HepG2 (cell line): ENCODE measurements around the gene TMEM63B. TPM values are rescaled to one million over a fixed set of nuclear protein-coding genes. Genes with fewer than 3 reads are reported as not detected.

Experiments
- ATAC-seq: fragments of 200-7000 bp; cut with Tn5 transposase; 3 replicates; pipeline ENCODE4 v1.9.1; 2020; ENCODE audit warnings: mild to moderate bottlenecking, moderate library complexity
- BruUV-seq: library from RNA; stranded (reverse); fragments of 400-500 nt; replicated peaks from 2 replicates; lab custom pipeline; 2021; lab: Mats Ljungman, UMichigan
- CTCF ChIA-PET: fragments of 300-600 bp; formaldehyde crosslinking; extraction: SDS; loops from one replicate; lab custom pipeline; 2021; ENCODE audit warnings: low total read pairs, inconsistent platforms, low intra/inter-chr PET ratio; lab: Yijun Ruan, JAX
- POLR2A ChIA-PET: fragments of 350-600 bp; sonication (Branson Sonifier 250); formaldehyde crosslinking; loops from one replicate; lab custom pipeline; 2020; ENCODE audit warnings: antibody characterized with exemption, inconsistent platforms; lab: Yijun Ruan, JAX
- DNase-seq: peaks from one replicate; pipeline ENCODE4 v3.0.0-alpha.2; 2015; ENCODE audit warnings: low spot score
- FAIRE-seq: peaks from 3 replicates; lab custom pipeline; 2011; peaks lifted over from hg19 to GRCh38; lab: Jason Lieb, UNC
- H2AFZ ChIP-seq: one replicate; pipeline ENCODE4 v1.6.1; 2011; ENCODE audit warnings: low read length, inconsistent platforms
- H3K27ac ChIP-seq: fragments of 300-600 bp; 3 replicates; pipeline ENCODE4 v1.8.0; 2011; ENCODE audit warnings: mixed run types, mild to moderate bottlenecking, mixed read lengths, low read length, inconsistent platforms; ENCODE audit not compliant: insufficient read depth; ENCODE audit errors: extremely low read length
- H3K27me3 ChIP-seq, 2 experiments: fragments of 200-600 bp in 1 of 2; 2 replicates in 1 of 2; 3 replicates in 1 of 2; pipeline versions ENCODE4 v1.6.0 to v1.8.0; 2011; ENCODE audit warnings: low read length in 2 of 2, mild to moderate bottlenecking in 2 of 2, moderate library complexity in 2 of 2, inconsistent platforms in 1 of 2; ENCODE audit not compliant: insufficient read depth in 2 of 2, control insufficient read depth in 1 of 2
- H3K36me3 ChIP-seq, 2 experiments: fragments of 200-600 bp in 1 of 2; replicated peaks in 1 of 2; 2 replicates in 1 of 2; 3 replicates in 1 of 2; pipeline versions ENCODE4 v1.5.1 to v1.8.0; 2011; ENCODE audit warnings: low read length in 2 of 2, inconsistent platforms in 1 of 2; ENCODE audit not compliant: insufficient read depth in 2 of 2, control insufficient read depth in 1 of 2
- H3K4me1 ChIP-seq: 2 replicates; pipeline ENCODE4 v1.5.1; 2012; ENCODE audit warnings: low read length, inconsistent platforms; ENCODE audit not compliant: insufficient read depth
- H3K4me2 ChIP-seq: 2 replicates; pipeline ENCODE4 v1.6.0; 2011; ENCODE audit warnings: low read depth, low read length, inconsistent platforms
- H3K4me3 ChIP-seq, 3 experiments: fragments of 200-600 bp in 1 of 3; sonication (generic), shearing (Covaris generic) in 1 of 3; replicated peaks in 1 of 3; 2 replicates each; pipeline ENCODE4 v1.5.1; 2011 to 2016; ENCODE audit warnings: low read length in 3 of 3, inconsistent platforms in 2 of 3, low read depth in 2 of 3, mild to moderate bottlenecking in 2 of 3, control low read depth in 1 of 3, mixed read lengths in 1 of 3; ENCODE audit not compliant: insufficient read depth in 1 of 3
- H3K79me2 ChIP-seq: one replicate; pipeline ENCODE4 v1.6.1; 2011; ENCODE audit warnings: low read length, inconsistent platforms; ENCODE audit not compliant: insufficient read depth
- H3K9ac ChIP-seq: 2 replicates; pipeline ENCODE4 v1.6.0; 2011; ENCODE audit warnings: mild to moderate bottlenecking, low read depth, low read length, inconsistent platforms; ENCODE audit not compliant: insufficient read depth
- H3K9me3 ChIP-seq: 2 replicates; pipeline ENCODE4 v1.5.1; 2012; ENCODE audit warnings: mild to moderate bottlenecking, low read length
- H4K20me1 ChIP-seq: 2 replicates; pipeline ENCODE4 v1.6.0; 2011; ENCODE audit warnings: inconsistent platforms, mild to moderate bottlenecking, low read length, moderate library complexity; ENCODE audit not compliant: insufficient read depth
- ESRRA ChIP-seq: sonication (generic); formaldehyde crosslinking; IDR thresholded peaks from 2 replicates; pipeline ENCODE4 v1.5.1; 2020; ENCODE audit warnings: mild to moderate bottlenecking, low read depth, missing genetic modification reagents
- HIVEP1 ChIP-seq: sonication (generic); formaldehyde crosslinking; IDR thresholded peaks from 2 replicates; pipeline ENCODE4 v1.4.0; 2020; ENCODE audit warnings: mild to moderate bottlenecking, missing genetic modification reagents
- NBN ChIP-seq: fragments of 450-650 bp; conservative IDR thresholded peaks from 2 replicates; pipeline ENCODE4 v1.6.1; 2017
- ZNF3 ChIP-seq: IDR thresholded peaks from 2 replicates; pipeline ENCODE4 v1.7.0; 2017; ENCODE audit warnings: inconsistent platforms
- WGBS: methylation state at CpG from one replicate; pipeline ENCODE4 v1.1.6; 2017; ENCODE audit warnings: low lambda C conversion rate; 5-methylcytosine and 5-hydroxymethylcytosine counted together
- in situ Hi-C: cut with HindIII; loops from 2 replicates; pipeline ENCODE4 v1.10.0; 2017; ENCODE audit warnings: low pct_unique_long_range_greater_than_20kb; ENCODE audit not compliant: extremely low pct_ligation_motif_present
- intact Hi-C: fragments of 100-400 bp; cut with micrococcal nuclease; formaldehyde crosslinking; loops from one replicate; pipeline ENCODE4 v1.10.0; 2022; ENCODE audit not compliant: unreplicated experiment
- polyA plus RNA-seq, 8 experiments: library from polyadenylated mRNA; depleted of rRNA in 3 of 8; stranded (reverse) in 7 of 8; unstranded in 1 of 8; fragments of >200 nt; fragmentation: Illumina TruSeq in 4 of 8; extraction: Trizol in 4 of 8; gene quantifications; 2 replicates each; pipeline versions ENCODE4 v1.2.1 to v1.2.3, GENCODE V29; 2011 to 2016; ENCODE audit warnings: low read depth in 4 of 8, missing spikeins in 1 of 8, mixed read lengths in 1 of 8; ENCODE audit not compliant: insufficient read depth in 1 of 8
- total RNA-seq, 5 experiments: library from RNA; depleted of rRNA; stranded (reverse); fragments of >200 nt; fragmentation: Illumina TruSeq; extraction: Trizol; gene quantifications; 2 replicates each; pipeline ENCODE4 v1.2.3, GENCODE V29; 2016; ENCODE audit warnings: low read depth in 1 of 5
- TF ChIP-seq, protein P1 (sequence below): sonication (generic); formaldehyde crosslinking; conservative IDR thresholded peaks from 2 replicates; pipeline ENCODE4 v1.4.0; 2020; ENCODE audit warnings: missing genetic modification reagents
- TF ChIP-seq, protein P2 (sequence below): sonication (generic); formaldehyde crosslinking; IDR thresholded peaks from 2 replicates; pipeline ENCODE4 v1.4.0; 2020; ENCODE audit warnings: missing genetic modification reagents, borderline replicate concordance
- TF ChIP-seq, protein P3 (sequence below): sonication (generic); formaldehyde crosslinking; conservative IDR thresholded peaks from 2 replicates; pipeline ENCODE4 v1.4.0; 2020; ENCODE audit warnings: missing genetic modification reagents
- TF ChIP-seq, protein P4 (sequence below): sonication (generic); formaldehyde crosslinking; IDR thresholded peaks from 2 replicates; pipeline ENCODE4 v1.5.1; 2020; ENCODE audit warnings: missing genetic modification reagents, mild to moderate bottlenecking, borderline replicate concordance
- TF ChIP-seq, protein P5 (sequence below): sonication (generic); formaldehyde crosslinking; IDR thresholded peaks from 2 replicates; pipeline ENCODE4 v1.8.1; 2023; ENCODE audit warnings: mild to moderate bottlenecking, moderate library complexity, missing genetic modification reagents
- TF ChIP-seq, protein P6 (sequence below): sonication (generic); formaldehyde crosslinking; IDR thresholded peaks from 2 replicates; pipeline ENCODE4 v1.4.0; 2020; ENCODE audit warnings: missing genetic modification reagents

Gene TMEM63B
- total and polyA plus RNA-seq, 2 of the 13 experiments (the other 11 are each of a cell fraction or from before 2014, with no cell fraction given) = 27.4 to 75.8 TPM

DNA sequence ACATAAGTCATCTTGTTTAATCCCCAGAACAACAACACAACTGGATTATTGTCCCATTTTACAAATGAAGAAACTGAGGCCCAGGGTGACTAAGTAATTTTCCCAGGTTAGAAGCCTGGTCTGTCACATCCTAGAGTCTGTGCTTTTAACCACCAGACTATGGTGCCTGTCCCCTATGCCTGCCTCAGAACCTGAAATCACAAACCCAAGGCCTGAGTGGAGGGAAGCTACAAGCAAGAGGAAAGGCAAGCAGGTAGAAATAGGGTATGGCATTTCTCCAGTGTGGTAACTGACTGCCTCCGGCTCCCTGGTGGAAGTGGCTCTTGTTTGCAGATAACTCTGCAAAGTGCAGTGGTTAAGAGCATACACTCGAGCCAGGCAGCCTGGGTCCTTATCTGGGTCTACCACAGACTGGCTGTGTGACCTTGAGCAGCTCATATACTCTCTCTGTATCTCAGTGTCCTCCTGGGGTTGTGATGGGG is 2.5 kb downstream of the TMEM63B start:
- Histone ChIP-seq H3K36me3 (peaks cover 1 to 10% of the 10 kb centered on the region in 2 experiments; a peak in 3 of 5 replicates), H3K79me2 (peaks cover 65% of the 10 kb centered on the region), H4K20me1 (peaks cover 18% of the 10 kb centered on the region), H3K9me3 (no peaks in the 10 kb centered on the region), H2AFZ (no peak overlapping the region), H3K4me2 (peak overlapping the region; percentile 38), H3K4me1 (peaks cover 71% of the 10 kb centered on the region), H3K27me3 (no peaks in the 10 kb centered on the region; a peak in 1 of 5 replicates), H3K4me3 (no peak overlapping the region), H3K9ac (no peak overlapping the region), H3K27ac (peak overlapping the region; percentile 35)
- FAIRE-seq (peak; percentile 47), ATAC-seq (no peak), DNase-seq (peak; percentile 47)
- in situ Hi-C loops (no loop called here), intact Hi-C loops (loop anchor here (2.0 to 5.0 kb wide), 2 partner anchors 21 to 33 kb away; no protein-coding TSS in a partner anchor)
- POLR2A ChIA-PET = interaction anchor here (0.7 to 3.2 kb wide), 4 partner anchors 31 to 242 kb away, joined by 3 to 14 read pairs (median 3); partner anchors contain the start of gene HSP90AB1
- CTCF ChIA-PET = interaction anchor here (1.3 kb wide), 1 partner anchor 30 kb away, joined by 4 read pairs; no protein-coding TSS in a partner anchor
- BruUV-seq = no TSS peak
- WGBS = 37% methylated on average over 2 of the region's 2 CpGs
- TF ChIP-seq, protein P1, sequence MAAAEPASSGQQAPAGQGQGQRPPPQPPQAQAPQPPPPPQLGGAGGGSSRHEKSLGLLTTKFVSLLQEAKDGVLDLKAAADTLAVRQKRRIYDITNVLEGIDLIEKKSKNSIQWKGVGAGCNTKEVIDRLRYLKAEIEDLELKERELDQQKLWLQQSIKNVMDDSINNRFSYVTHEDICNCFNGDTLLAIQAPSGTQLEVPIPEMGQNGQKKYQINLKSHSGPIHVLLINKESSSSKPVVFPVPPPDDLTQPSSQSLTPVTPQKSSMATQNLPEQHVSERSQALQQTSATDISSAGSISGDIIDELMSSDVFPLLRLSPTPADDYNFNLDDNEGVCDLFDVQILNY (CRISPR knock-in tag) = no peak
- TF ChIP-seq ESRRA (CRISPR knock-in tag) (no peak), ZNF3 (peak; percentile 89), HIVEP1 (CRISPR knock-in tag) (no peak), NBN (no peak)
- TF ChIP-seq, protein P2, sequence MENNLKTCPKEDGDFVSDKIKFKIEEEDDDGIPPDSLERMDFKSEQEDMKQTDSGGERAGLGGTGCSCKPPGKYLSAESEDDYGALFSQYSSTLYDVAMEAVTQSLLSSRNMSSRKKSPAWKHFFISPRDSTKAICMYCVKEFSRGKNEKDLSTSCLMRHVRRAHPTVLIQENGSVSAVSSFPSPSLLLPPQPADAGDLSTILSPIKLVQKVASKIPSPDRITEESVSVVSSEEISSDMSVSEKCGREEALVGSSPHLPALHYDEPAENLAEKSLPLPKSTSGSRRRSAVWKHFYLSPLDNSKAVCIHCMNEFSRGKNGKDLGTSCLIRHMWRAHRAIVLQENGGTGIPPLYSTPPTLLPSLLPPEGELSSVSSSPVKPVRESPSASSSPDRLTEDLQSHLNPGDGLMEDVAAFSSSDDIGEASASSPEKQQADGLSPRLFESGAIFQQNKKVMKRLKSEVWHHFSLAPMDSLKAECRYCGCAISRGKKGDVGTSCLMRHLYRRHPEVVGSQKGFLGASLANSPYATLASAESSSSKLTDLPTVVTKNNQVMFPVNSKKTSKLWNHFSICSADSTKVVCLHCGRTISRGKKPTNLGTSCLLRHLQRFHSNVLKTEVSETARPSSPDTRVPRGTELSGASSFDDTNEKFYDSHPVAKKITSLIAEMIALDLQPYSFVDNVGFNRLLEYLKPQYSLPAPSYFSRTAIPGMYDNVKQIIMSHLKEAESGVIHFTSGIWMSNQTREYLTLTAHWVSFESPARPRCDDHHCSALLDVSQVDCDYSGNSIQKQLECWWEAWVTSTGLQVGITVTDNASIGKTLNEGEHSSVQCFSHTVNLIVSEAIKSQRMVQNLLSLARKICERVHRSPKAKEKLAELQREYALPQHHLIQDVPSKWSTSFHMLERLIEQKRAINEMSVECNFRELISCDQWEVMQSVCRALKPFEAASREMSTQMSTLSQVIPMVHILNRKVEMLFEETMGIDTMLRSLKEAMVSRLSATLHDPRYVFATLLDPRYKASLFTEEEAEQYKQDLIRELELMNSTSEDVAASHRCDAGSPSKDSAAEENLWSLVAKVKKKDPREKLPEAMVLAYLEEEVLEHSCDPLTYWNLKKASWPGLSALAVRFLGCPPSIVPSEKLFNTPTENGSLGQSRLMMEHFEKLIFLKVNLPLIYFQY (CRISPR knock-in tag) = no peak
- TF ChIP-seq, protein P3, sequence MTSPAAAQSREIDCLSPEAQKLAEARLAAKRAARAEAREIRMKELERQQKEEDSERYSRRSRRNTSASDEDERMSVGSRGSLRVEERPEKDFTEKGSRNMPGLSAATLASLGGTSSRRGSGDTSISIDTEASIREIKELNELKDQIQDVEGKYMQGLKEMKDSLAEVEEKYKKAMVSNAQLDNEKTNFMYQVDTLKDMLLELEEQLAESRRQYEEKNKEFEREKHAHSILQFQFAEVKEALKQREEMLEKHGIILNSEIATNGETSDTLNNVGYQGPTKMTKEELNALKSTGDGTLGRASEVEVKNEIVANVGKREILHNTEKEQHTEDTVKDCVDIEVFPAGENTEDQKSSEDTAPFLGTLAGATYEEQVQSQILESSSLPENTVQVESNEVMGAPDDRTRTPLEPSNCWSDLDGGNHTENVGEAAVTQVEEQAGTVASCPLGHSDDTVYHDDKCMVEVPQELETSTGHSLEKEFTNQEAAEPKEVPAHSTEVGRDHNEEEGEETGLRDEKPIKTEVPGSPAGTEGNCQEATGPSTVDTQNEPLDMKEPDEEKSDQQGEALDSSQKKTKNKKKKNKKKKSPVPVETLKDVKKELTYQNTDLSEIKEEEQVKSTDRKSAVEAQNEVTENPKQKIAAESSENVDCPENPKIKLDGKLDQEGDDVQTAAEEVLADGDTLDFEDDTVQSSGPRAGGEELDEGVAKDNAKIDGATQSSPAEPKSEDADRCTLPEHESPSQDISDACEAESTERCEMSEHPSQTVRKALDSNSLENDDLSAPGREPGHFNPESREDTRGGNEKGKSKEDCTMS (CRISPR knock-in tag) = no peak
- TF ChIP-seq, protein P4, sequence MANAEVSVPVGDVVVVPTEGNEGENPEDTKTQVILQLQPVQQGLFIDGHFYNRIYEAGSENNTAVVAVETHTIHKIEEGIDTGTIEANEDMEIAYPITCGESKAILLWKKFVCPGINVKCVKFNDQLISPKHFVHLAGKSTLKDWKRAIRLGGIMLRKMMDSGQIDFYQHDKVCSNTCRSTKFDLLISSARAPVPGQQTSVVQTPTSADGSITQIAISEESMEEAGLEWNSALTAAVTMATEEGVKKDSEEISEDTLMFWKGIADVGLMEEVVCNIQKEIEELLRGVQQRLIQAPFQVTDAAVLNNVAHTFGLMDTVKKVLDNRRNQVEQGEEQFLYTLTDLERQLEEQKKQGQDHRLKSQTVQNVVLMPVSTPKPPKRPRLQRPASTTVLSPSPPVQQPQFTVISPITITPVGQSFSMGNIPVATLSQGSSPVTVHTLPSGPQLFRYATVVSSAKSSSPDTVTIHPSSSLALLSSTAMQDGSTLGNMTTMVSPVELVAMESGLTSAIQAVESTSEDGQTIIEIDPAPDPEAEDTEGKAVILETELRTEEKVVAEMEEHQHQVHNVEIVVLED = no peak
- TF ChIP-seq, protein P5, sequence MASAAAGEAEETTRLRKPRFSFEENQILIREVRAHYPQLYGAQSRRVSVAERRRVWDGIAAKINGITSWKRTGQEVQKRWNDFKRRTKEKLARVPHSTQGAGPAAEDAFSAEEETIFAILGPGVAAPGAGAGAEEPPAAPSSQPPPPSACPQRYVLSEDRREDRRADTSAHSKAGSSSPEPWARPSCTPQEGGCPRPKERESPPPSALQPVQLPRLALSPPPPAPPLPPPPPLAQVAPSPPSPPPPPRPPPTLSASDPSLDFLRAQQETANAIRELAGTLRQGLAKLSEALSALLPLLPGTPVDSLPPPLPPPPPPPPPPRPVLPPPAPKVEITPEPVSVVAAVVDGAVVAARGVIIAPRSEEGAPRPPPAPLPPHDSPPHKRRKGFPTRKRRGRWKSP (CRISPR knock-in tag) = no peak
- TF ChIP-seq, protein P6, sequence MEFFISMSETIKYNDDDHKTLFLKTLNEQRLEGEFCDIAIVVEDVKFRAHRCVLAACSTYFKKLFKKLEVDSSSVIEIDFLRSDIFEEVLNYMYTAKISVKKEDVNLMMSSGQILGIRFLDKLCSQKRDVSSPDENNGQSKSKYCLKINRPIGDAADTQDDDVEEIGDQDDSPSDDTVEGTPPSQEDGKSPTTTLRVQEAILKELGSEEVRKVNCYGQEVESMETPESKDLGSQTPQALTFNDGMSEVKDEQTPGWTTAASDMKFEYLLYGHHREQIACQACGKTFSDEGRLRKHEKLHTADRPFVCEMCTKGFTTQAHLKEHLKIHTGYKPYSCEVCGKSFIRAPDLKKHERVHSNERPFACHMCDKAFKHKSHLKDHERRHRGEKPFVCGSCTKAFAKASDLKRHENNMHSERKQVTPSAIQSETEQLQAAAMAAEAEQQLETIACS (CRISPR knock-in tag) = no peak
